OCI-LY3 (cell line): Measurements from ENCODE around the gene SOCS1.

Experiments used
- H2AFZ ChIP-seq: fragments of 200-600, 300-600 bp; shearing (Covaris generic); 2 replicates; pipeline ENCODE4 v1.6.0; 2014; ENCODE audit warnings: antibody characterized with exemption, low read depth, low read length
- H3K27ac ChIP-seq: fragments of 200-600, 300-600 bp; sonication (generic); 2 replicates; pipeline ENCODE4 v1.5.1; 2014; ENCODE audit warnings: mild to moderate bottlenecking, low read length, moderate library complexity, mixed read lengths
- H3K27me3 ChIP-seq: fragments of 200-600, 300-600 bp; sonication (generic); 2 replicates; pipeline ENCODE4 v1.6.1; 2014; ENCODE audit warnings: low read depth, low read length, mixed read lengths
- H3K36me3 ChIP-seq: fragments of 200-600, 300-600 bp; sonication (generic); replicated peaks from 2 replicates; pipeline ENCODE3; 2014; ENCODE audit warnings: low read depth, low read length, mixed read lengths
- H3K4me1 ChIP-seq: fragments of 300-600, 200-600 bp; sonication (generic); 2 replicates; pipeline ENCODE4 v1.6.1; 2014; ENCODE audit warnings: low read length, mixed read lengths
- H3K4me2 ChIP-seq: fragments of 200-600, 300-600 bp; sonication (generic); 2 replicates; pipeline ENCODE4 v1.6.1; 2014; ENCODE audit warnings: low read length, mixed read lengths
- H3K4me3 ChIP-seq: fragments of 300-600, 200-600 bp; sonication (generic); 2 replicates; pipeline ENCODE4 v1.5.1; 2014; ENCODE audit warnings: antibody characterized with exemption, mild to moderate bottlenecking, low read length, moderate library complexity
- H3K79me2 ChIP-seq: fragments of 300-600, 200-600 bp; shearing (Covaris generic); 2 replicates; pipeline ENCODE4 v1.6.1; 2014; ENCODE audit warnings: mild to moderate bottlenecking, low read length, mixed read lengths
- H3K9ac ChIP-seq: fragments of 300-600, 200-600 bp; shearing (Covaris generic); 2 replicates; pipeline ENCODE4 v1.6.0; 2014; ENCODE audit warnings: mild to moderate bottlenecking, low read length, moderate library complexity
- H3K9me3 ChIP-seq: fragments of 200-600, 300-600 bp; shearing (Covaris generic); 2 replicates; pipeline ENCODE4 v1.6.1; 2014; ENCODE audit warnings: low read length, mixed read lengths; ENCODE audit not compliant: insufficient read depth
- H4K20me1 ChIP-seq: fragments of 200-600, 300-600 bp; sonication (generic); 2 replicates; pipeline ENCODE4 v1.6.1; 2016; ENCODE audit warnings: low read length, mixed read lengths; ENCODE audit not compliant: insufficient read depth
- CTCF ChIP-seq: fragments of 200-600, 300-600 bp; sonication (generic); IDR thresholded peaks from 2 replicates; pipeline ENCODE4 v1.5.1; 2014; ENCODE audit warnings: antibody characterized with exemption, low read length, low read depth
- EZH2phosphoT487 ChIP-seq: fragments of 200-600 bp; shearing (Covaris generic); IDR thresholded peaks from 2 replicates; pipeline ENCODE4 v1.6.1; 2018; ENCODE audit warnings: antibody characterized with exemption, mixed run types, low read depth

Gene SOCS1

GRCh38 chr16:11205065-11205699, 50.8 kb downstream of the SOCS1 start:
- Histone ChIP-seq H2AFZ (no peak overlapping the region), H3K27me3 (no peaks in the 10 kb centered on the region), H3K79me2 (no peaks in the 10 kb centered on the region), H3K36me3 (peaks cover 6% of the 10 kb centered on the region), H3K4me2 (peak overlapping the region; percentile 31; the same call in 1 of the 2 replicates), H3K4me1 (peaks cover 82% of the 10 kb centered on the region), H3K9ac (peak overlapping the region; percentile 38; the same call in 1 of the 2 replicates), H3K27ac (peak overlapping the region; percentile 19; the same call in 1 of the 2 replicates), H3K4me3 (no peak overlapping the region), H4K20me1 (no peaks in the 10 kb centered on the region), H3K9me3 (0 out of 2 replicates have a peak, but pooled peaks cover 7% of the 10 kb centered on the region)
- TF ChIP-seq CTCF, result no peak
- TF ChIP-seq EZH2phosphoT487, result no peak

GRCh38 chr16:11204513-11205047, 51.4 kb downstream of the SOCS1 start:
- Histone ChIP-seq H3K79me2 (no peaks in the 10 kb centered on the region), H4K20me1 (no peaks in the 10 kb centered on the region), H3K27me3 (no peaks in the 10 kb centered on the region), H2AFZ (no peak overlapping the region), H3K4me1 (peaks cover 76% of the 10 kb centered on the region), H3K9ac (no peak overlapping the region), H3K4me3 (no peak overlapping the region), H3K4me2 (no peak overlapping the region), H3K27ac (no peak overlapping the region), H3K36me3 (peaks cover 6% of the 10 kb centered on the region), H3K9me3 (0 out of 2 replicates have a peak, but pooled peaks cover 7% of the 10 kb centered on the region)
- TF ChIP-seq EZH2phosphoT487 (no peak), CTCF (no peak)
